Smooth muscle cell (in vitro differentiated cells): ENCODE measurements around the gene SCTR. TPM values are rescaled to one million over a fixed set of nuclear protein-coding genes. Genes with fewer than 3 reads are reported as not detected.

Experiments
- DNase-seq: peaks from one replicate; lab custom pipeline; 2025; ENCODE audit not compliant: unreplicated experiment; lab: John Stamatoyannopoulos, UW
- H2AFZ ChIP-seq: fragments of 200-600 bp; sonication (generic); 2 replicates; pipeline ENCODE4 v1.6.0; 2016; ENCODE audit warnings: antibody characterized with exemption, low read depth, mild to moderate bottlenecking
- H3F3A ChIP-seq: fragments of 200-600 bp; sonication (generic); 2 replicates; pipeline ENCODE4 v1.6.0; 2017; ENCODE audit warnings: antibody characterized with exemption, low read depth
- H3K27ac ChIP-seq: fragments of 200-600 bp; sonication (generic); 2 replicates; pipeline ENCODE4 v1.5.1; 2016; ENCODE audit warnings: low read depth, mild to moderate bottlenecking
- H3K27me3 ChIP-seq: fragments of 200-600 bp; sonication (generic); 2 replicates; pipeline ENCODE4 v1.6.1; 2016; ENCODE audit warnings: low read depth, mild to moderate bottlenecking
- H3K36me3 ChIP-seq: fragments of 200-600 bp; sonication (generic); 2 replicates; pipeline ENCODE4 v1.5.1; 2016; ENCODE audit warnings: low read depth
- H3K4me1 ChIP-seq: fragments of 200-600 bp; sonication (generic); 2 replicates; pipeline ENCODE4 v1.5.1; 2016; ENCODE audit warnings: low read depth
- H3K4me2 ChIP-seq: fragments of 200-600 bp; sonication (generic); 2 replicates; pipeline ENCODE4 v1.6.0; 2016; ENCODE audit warnings: mild to moderate bottlenecking
- H3K4me3 ChIP-seq: fragments of 200-600 bp; sonication (generic); 2 replicates; pipeline ENCODE4 v1.5.1; 2016; ENCODE audit warnings: mild to moderate bottlenecking
- H3K79me2 ChIP-seq: fragments of 200-600 bp; sonication (generic); 2 replicates; pipeline ENCODE4 v1.6.0; 2016; ENCODE audit warnings: low read depth, mild to moderate bottlenecking
- H3K9ac ChIP-seq: fragments of 200-600 bp; sonication (generic); 2 replicates; pipeline ENCODE4 v1.6.0; 2016; ENCODE audit warnings: low read depth
- H3K9me3 ChIP-seq: fragments of 200-600 bp; sonication (generic); replicated peaks from 2 replicates; pipeline ENCODE4 v1.5.1; 2016; ENCODE audit warnings: low read depth
- H4K20me1 ChIP-seq: fragments of 200-600 bp; sonication (generic); 2 replicates; pipeline ENCODE4 v1.6.0; 2016; ENCODE audit warnings: low read depth
- WGBS: methylation state at CpG from one replicate; pipeline ENCODE4 v1.1.7; 2016; ENCODE audit warnings: low lambda C conversion rate; 5-methylcytosine and 5-hydroxymethylcytosine counted together
- polyA plus RNA-seq: library from polyadenylated mRNA; unstranded; fragments of >200 nt; fragmentation: Nextera tagmentation; extraction: Ambion mirVana; gene quantifications from 2 replicates; pipeline ENCODE4 v1.2.1, GENCODE V29; 2016
- total RNA-seq: library from RNA; depleted of rRNA; stranded (reverse); fragments of >200 nt; gene quantifications from 2 replicates; pipeline ENCODE4 v1.2.3, GENCODE V29; 2014
- TF ChIP-seq, protein P1 (sequence below): fragments of 200-600 bp; sonication (generic); IDR thresholded peaks from 2 replicates; pipeline ENCODE4 v1.5.1; 2017; ENCODE audit warnings: borderline replicate concordance, mild to moderate bottlenecking, antibody characterized with exemption; ENCODE audit not compliant: insufficient read depth, poor library complexity, severe bottlenecking

Gene SCTR
- total and polyA plus RNA-seq, 2 experiments from 2014 or later: not detected

DNA sequence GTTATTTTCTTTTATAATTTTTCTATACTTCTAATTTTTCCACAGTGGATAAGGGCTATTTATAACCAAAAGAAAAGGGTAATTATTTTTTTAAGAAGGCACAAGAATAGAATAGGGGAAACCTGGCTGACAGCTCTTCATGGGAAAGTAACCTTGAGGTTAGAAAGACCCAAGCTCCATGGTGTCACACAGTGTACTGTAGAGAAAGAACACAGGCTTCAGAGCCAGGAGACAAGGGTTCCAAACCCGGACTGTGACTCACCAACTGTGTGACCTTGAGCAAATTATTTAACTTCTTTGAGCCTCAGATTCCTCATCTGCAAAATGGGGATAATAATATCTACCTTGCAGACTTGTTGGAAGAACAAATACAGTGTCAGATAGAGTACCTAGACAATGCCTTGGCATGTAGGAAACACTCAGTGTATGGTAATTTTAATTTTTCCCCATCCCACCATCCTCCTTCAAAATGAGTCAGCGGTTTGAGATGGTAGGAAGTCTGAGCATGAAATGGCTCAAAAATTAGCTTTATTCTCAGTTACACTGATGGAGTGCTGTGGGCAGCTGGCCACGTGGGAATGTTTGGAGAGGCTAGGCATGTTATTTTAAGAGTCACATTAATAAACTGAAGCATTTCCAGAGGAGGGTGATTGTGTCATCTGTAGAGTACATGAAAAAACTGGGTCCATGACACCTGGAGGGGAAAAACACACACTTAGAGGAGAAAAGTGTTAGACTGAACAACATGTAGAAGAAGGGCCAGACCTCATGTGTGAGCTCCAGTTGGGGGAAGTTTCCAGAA, 55.9 kb downstream of the SCTR start:
- TF ChIP-seq, protein P1, sequence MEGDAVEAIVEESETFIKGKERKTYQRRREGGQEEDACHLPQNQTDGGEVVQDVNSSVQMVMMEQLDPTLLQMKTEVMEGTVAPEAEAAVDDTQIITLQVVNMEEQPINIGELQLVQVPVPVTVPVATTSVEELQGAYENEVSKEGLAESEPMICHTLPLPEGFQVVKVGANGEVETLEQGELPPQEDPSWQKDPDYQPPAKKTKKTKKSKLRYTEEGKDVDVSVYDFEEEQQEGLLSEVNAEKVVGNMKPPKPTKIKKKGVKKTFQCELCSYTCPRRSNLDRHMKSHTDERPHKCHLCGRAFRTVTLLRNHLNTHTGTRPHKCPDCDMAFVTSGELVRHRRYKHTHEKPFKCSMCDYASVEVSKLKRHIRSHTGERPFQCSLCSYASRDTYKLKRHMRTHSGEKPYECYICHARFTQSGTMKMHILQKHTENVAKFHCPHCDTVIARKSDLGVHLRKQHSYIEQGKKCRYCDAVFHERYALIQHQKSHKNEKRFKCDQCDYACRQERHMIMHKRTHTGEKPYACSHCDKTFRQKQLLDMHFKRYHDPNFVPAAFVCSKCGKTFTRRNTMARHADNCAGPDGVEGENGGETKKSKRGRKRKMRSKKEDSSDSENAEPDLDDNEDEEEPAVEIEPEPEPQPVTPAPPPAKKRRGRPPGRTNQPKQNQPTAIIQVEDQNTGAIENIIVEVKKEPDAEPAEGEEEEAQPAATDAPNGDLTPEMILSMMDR: no peak
- WGBS: 71% methylated on average over 3 of the region's 3 CpGs
- Histone ChIP-seq H3K4me1 (no peaks in the 10 kb centered on the region), H3K27me3 (no peaks in the 10 kb centered on the region), H3K4me2 (no peak overlapping the region), H3F3A (no peaks in the 10 kb centered on the region), H3K27ac (no peak overlapping the region), H3K4me3 (no peak overlapping the region), H3K79me2 (no peaks in the 10 kb centered on the region), H4K20me1 (no peaks in the 10 kb centered on the region), H3K36me3 (no peaks in the 10 kb centered on the region), H2AFZ (no peak overlapping the region), H3K9ac (no peak overlapping the region), H3K9me3 (no peaks in the 10 kb centered on the region)
- no peak for DNase-seq

DNA sequence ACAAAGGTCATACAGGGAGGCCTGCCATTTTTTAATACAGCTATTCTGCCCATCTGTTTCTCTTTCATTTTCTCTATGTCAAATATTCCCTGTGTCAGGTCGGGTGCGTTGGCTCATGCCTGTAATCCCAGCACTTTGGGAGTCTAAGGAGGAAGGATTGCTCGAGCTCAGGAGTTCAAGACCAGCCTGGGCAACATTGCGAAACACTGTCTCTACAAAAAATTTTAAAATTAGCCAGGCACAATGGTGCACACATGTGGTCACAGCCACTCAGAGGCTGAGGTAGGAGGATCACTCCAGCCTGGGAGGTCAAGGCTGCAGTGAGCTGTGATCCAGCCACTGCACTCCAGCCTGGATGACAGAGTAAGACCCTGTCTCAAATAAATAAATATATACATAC, 57.9 kb downstream of the SCTR start:
- Histone ChIP-seq H3K9me3 (no peaks in the 10 kb centered on the region), H3K36me3 (no peaks in the 10 kb centered on the region), H3K4me3 (no peak overlapping the region), H3K9ac (no peak overlapping the region), H3K27me3 (no peaks in the 10 kb centered on the region), H3K4me2 (no peak overlapping the region), H3K27ac (no peak overlapping the region), H3K4me1 (no peaks in the 10 kb centered on the region), H4K20me1 (no peaks in the 10 kb centered on the region), H2AFZ (no peak overlapping the region), H3K79me2 (no peaks in the 10 kb centered on the region), H3F3A (no peaks in the 10 kb centered on the region)
- no peak for DNase-seq
- TF ChIP-seq, protein P1: no peak
- WGBS: 92% methylated on average over 4 of the region's 4 CpGs

DNA sequence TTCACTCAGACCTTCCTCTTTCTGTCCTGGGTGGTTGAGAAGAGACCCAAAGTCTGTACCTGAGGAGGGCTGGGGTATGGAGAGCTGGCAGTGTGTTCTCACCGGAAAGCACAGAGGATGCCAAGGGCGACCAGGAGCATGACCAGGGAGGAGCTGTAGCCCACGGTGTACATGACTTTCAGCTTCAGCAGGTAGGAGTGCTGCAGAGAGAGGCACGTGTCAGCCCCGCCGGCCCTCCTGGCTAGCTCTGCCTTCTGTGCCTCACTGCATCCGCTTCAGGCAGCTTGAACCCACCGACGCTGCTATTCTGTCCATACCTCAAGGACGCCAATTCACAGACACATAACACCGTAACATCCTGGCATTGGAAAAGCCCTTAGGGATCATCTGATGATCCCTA, 58.6 kb downstream of the SCTR start:
- H3K79me2 ChIP-seq: no peaks in the 10 kb centered on the region
- H3K4me1 ChIP-seq: no peaks in the 10 kb centered on the region
- H3F3A ChIP-seq: no peaks in the 10 kb centered on the region
- H3K36me3 ChIP-seq: no peaks in the 10 kb centered on the region
- no peak overlapping the region for H3K27ac ChIP-seq
- no peak for DNase-seq
- no peak overlapping the region for H3K4me3 ChIP-seq
- H3K4me2 ChIP-seq: no peak overlapping the region
- H3K9me3 ChIP-seq: no peaks in the 10 kb centered on the region
- H4K20me1 ChIP-seq: no peaks in the 10 kb centered on the region
- no peak overlapping the region for H2AFZ ChIP-seq
- WGBS: 91% methylated on average over 11 of the region's 11 CpGs
- H3K9ac ChIP-seq: no peak overlapping the region
- TF ChIP-seq, protein P1: no peak
- H3K27me3 ChIP-seq: no peaks in the 10 kb centered on the region

DNA sequence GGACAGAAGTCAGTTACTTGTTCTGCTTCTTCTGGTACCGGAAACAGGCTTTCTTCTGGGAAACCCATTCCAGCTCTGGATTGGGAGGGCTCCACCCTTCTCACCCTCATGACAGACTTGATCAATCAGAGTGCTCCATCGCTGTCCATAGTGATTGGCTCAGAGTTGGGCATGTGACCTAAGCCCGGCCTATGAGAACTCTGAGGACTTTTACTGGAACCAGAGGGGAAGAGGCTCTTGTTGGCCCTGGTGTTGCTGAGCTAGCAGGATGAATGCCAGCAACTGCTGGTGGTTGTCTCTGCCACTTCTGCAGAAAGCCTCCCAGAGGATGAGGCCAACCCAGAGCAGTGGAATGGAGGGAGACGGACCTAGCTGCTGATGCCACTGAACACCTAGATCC, 59.3 kb downstream of the SCTR start:
- Histone ChIP-seq H3K27me3 (no peaks in the 10 kb centered on the region), H3K4me1 (no peaks in the 10 kb centered on the region), H3K9ac (no peak overlapping the region), H3K79me2 (no peaks in the 10 kb centered on the region), H3K9me3 (no peaks in the 10 kb centered on the region), H3F3A (no peaks in the 10 kb centered on the region), H3K36me3 (no peaks in the 10 kb centered on the region), H3K4me3 (no peak overlapping the region), H3K4me2 (no peak overlapping the region), H3K27ac (no peak overlapping the region), H2AFZ (no peak overlapping the region), H4K20me1 (no peaks in the 10 kb centered on the region)
- TF ChIP-seq, protein P1: no peak
- WGBS: 95% methylated on average over 4 of the region's 4 CpGs
- no peak for DNase-seq
